ENCODE measurements around the gene ZNHIT6. TPM values are rescaled to one million over a fixed set of nuclear protein-coding genes. Genes with fewer than 3 reads are reported as not detected.

The ZNHIT6 gene
- polyA plus RNA-seq, 3 donors: 1.7 to 3.2 (median 2.0) TPM

DNA sequence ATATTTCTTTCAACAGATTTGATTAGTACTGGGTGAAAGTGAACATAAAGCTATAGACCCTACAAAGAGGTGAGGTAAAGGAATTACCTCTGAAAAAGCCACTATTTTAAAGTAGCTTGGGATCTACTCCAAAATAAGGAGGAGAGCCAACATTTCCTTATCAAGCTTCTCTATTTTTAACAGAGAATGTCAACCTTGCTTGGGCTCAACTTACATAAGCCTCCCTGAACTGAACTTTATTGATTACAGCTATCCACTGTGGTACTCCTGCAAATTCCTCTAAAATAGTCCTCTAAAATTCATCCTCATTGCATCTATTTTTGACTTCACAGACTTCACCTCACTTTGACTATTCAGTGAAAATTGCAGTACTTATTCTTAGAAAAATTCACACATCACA, 10.3 kb downstream of the ZNHIT6 start:
- H3K27me3 ChIP-seq (ENCODE audit: control insufficient read depth in 2 of 2, insufficient read depth in 2 of 2, low read length in 2 of 2): no peaks in the 10 kb centered on the region
- no peak overlapping the region for H3K4me3 ChIP-seq (replicated peaks in 1 of 3; ENCODE audit: low read depth in 2 of 3, low read length in 3 of 3)
- no peak overlapping the region for H3K4me2 ChIP-seq (replicated peaks; ENCODE audit: extremely low read depth, low read length, poor library complexity, severe bottlenecking)
- TF ChIP-seq, protein P1, sequence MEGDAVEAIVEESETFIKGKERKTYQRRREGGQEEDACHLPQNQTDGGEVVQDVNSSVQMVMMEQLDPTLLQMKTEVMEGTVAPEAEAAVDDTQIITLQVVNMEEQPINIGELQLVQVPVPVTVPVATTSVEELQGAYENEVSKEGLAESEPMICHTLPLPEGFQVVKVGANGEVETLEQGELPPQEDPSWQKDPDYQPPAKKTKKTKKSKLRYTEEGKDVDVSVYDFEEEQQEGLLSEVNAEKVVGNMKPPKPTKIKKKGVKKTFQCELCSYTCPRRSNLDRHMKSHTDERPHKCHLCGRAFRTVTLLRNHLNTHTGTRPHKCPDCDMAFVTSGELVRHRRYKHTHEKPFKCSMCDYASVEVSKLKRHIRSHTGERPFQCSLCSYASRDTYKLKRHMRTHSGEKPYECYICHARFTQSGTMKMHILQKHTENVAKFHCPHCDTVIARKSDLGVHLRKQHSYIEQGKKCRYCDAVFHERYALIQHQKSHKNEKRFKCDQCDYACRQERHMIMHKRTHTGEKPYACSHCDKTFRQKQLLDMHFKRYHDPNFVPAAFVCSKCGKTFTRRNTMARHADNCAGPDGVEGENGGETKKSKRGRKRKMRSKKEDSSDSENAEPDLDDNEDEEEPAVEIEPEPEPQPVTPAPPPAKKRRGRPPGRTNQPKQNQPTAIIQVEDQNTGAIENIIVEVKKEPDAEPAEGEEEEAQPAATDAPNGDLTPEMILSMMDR (IDR thresholded peaks at IDR 0.05): no peak
- no peak overlapping the region for H3K9ac ChIP-seq (ENCODE audit: insufficient read depth, low read length, poor library complexity, severe bottlenecking)
- Mint-ChIP-seq H3K36me3 (peaks cover 49 to 63% of the 10 kb centered on the region in 2 donors), H3K27me3 (ENCODE audit: low read depth in 3 of 3) (no peaks in the 10 kb centered on the region), H3K4me3 (no peak overlapping the region), H3K4me1 (no peaks in the 10 kb centered on the region), H3K27ac (no peak overlapping the region), H3K9me3 (peaks cover 0 to 3% (median 2%) of the 10 kb centered on the region in 7 donors)
- H3K27ac ChIP-seq (ENCODE audit: low read depth in 1 of 2, low read length in 2 of 2): no peak overlapping the region
- H3K36me3 ChIP-seq (replicated peaks in 1 of 2; ENCODE audit: control insufficient read depth in 1 of 2, insufficient read depth in 2 of 2, low read length in 2 of 2): peaks cover 32 to 53% of the 10 kb centered on the region in 2 donors
- no peak for DNase-seq
- intact Hi-C loops (cut with micrococcal nuclease): no loop called here
- no peaks in the 10 kb centered on the region for H4K20me1 ChIP-seq (ENCODE audit: insufficient read depth, low read length)
- H3K4me1 ChIP-seq (ENCODE audit: control insufficient read depth in 1 of 2, insufficient read depth in 2 of 2, low read length in 2 of 2): no peaks in the 10 kb centered on the region
- no peak overlapping the region for H2AFZ ChIP-seq (ENCODE audit: insufficient read depth, low read depth, low read length, poor library complexity, severe bottlenecking)
- H3K9me3 ChIP-seq (replicated peaks in 1 of 2; ENCODE audit: control insufficient read depth in 1 of 2, insufficient read depth in 1 of 2, low read length in 2 of 2): no peaks in the 10 kb centered on the region
- no peaks in the 10 kb centered on the region for H3K79me2 ChIP-seq (ENCODE audit: insufficient read depth, low read length)

DNA sequence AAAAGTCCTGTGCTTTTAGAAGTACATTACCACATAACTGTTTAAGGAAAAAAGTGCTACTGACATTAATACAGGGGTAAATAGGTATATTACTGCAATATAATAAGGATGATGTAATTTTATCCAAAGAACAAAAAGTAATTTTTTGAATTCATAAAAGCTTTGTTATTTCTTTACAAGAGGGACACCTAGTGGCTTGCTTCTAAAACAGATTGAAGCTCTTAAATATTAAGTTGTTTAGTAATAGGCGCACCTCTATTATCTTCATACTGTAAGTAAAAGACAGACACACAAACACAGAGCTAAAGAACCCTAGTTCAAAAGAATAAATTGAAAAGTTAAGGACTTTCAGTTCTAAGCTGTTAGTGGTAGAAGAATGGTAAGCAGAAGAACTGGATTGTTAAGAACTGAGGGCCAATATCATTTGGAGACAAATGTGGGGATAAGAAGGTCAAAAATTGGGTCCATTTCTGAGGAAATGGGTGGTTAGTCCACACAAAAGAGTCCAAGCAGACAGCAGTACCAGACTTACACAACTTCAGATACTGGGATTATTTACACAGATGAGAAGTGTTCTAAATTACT, 15.4 kb downstream of the ZNHIT6 start:
- no peaks in the 10 kb centered on the region for H3K9me3 ChIP-seq (replicated peaks in 1 of 2; ENCODE audit: control insufficient read depth in 1 of 2, insufficient read depth in 1 of 2, low read length in 2 of 2)
- Mint-ChIP-seq H3K9me3 (peaks cover 0 to 3% (median 2%) of the 10 kb centered on the region in 7 donors), H3K36me3 (peaks cover 45 to 55% of the 10 kb centered on the region in 2 donors), H3K4me1 (no peaks in the 10 kb centered on the region), H3K27me3 (ENCODE audit: low read depth in 3 of 3) (no peaks in the 10 kb centered on the region), H3K4me3 (no peak overlapping the region), H3K27ac (peak overlapping the region in 1 of 7 donors; percentile 19)
- no peaks in the 10 kb centered on the region for H3K4me1 ChIP-seq (ENCODE audit: control insufficient read depth in 1 of 2, insufficient read depth in 2 of 2, low read length in 2 of 2)
- no CpG with 5 or more reads among the region's 1 CpG for WGBS (ENCODE audit: insufficient coverage)
- intact Hi-C loops (cut with micrococcal nuclease): no loop called here
- H4K20me1 ChIP-seq (ENCODE audit: insufficient read depth, low read length): no peaks in the 10 kb centered on the region
- H3K4me2 ChIP-seq (replicated peaks; ENCODE audit: extremely low read depth, low read length, poor library complexity, severe bottlenecking): no peak overlapping the region
- TF ChIP-seq, protein P1 (IDR thresholded peaks at IDR 0.05): no peak
- no peak overlapping the region for H2AFZ ChIP-seq (ENCODE audit: insufficient read depth, low read depth, low read length, poor library complexity, severe bottlenecking)
- DNase-seq: no peak
- no peaks in the 10 kb centered on the region for H3K27me3 ChIP-seq (ENCODE audit: control insufficient read depth in 2 of 2, insufficient read depth in 2 of 2, low read length in 2 of 2)
- no peak overlapping the region for H3K27ac ChIP-seq (ENCODE audit: low read depth in 1 of 2, low read length in 2 of 2)
- H3K36me3 ChIP-seq (replicated peaks in 1 of 2; ENCODE audit: control insufficient read depth in 1 of 2, insufficient read depth in 2 of 2, low read length in 2 of 2): peaks cover 10 to 47% of the 10 kb centered on the region in 2 donors
- H3K4me3 ChIP-seq (replicated peaks in 1 of 3; ENCODE audit: low read depth in 2 of 3, low read length in 3 of 3): no peak overlapping the region
- H3K9ac ChIP-seq (ENCODE audit: insufficient read depth, low read length, poor library complexity, severe bottlenecking): no peak overlapping the region
- no peaks in the 10 kb centered on the region for H3K79me2 ChIP-seq (ENCODE audit: insufficient read depth, low read length)

Data from CD14-positive monocyte (primary cell).